DMS114 treated with DMSO at 0.1 percent for 48 hours (cell line): ENCODE results near the gene SLAMF7.
"Not testable (repeated sequence)": the region's sequence is repeated elsewhere in the genome, so short reads cannot be mapped to it uniquely, and the experiment has no call there.

Source experiments
- DNase-seq: peaks from one replicate; lab custom pipeline; 2025; ENCODE audit not compliant: unreplicated experiment; lab: John Stamatoyannopoulos, UW

The SLAMF7 gene

GRCh38 chr1:160720356-160721085, 18.5 kb upstream of the SLAMF7 start:
- DNase-seq, result no peak

GRCh38 chr1:160721473-160721872, 17.6 kb upstream of the SLAMF7 start:
- no peak for DNase-seq

GRCh38 chr1:160722726-160723125, 16.3 kb upstream of the SLAMF7 start:
- no peak for DNase-seq

GRCh38 chr1:160723332-160723731, 15.7 kb upstream of the SLAMF7 start:
- no peak for DNase-seq

GRCh38 chr1:160724465-160725242, 14.4 kb upstream of the SLAMF7 start:
- peak; percentile 24 for DNase-seq

GRCh38 chr1:160726114-160726497, 12.9 kb upstream of the SLAMF7 start:
- DNase-seq, result no peak

- peak; percentile 87 for DNase-seq
Observed at GRCh38 chr1:160726498-160727315, 12.3 kb upstream of the SLAMF7 start.

GRCh38 chr1:160727316-160727640, 11.8 kb upstream of the SLAMF7 start:
- no peak for DNase-seq

GRCh38 chr1:160731564-160731963, 7.5 kb upstream of the SLAMF7 start:
- DNase-seq, result not testable (repeated sequence)

GRCh38 chr1:160731990-160732389, 7.1 kb upstream of the SLAMF7 start:
- no peak for DNase-seq

- DNase-seq, result no peak
Observed at GRCh38 chr1:160733898-160734297, 5.1 kb upstream of the SLAMF7 start.

- DNase-seq, result no peak
Observed at GRCh38 chr1:160734301-160734700, 4.7 kb upstream of the SLAMF7 start.

GRCh38 chr1:160738271-160738670, 776 bp upstream of the SLAMF7 start:
- DNase-seq, result no peak

- no peak for DNase-seq
Observed at GRCh38 chr1:160740133-160740688, 1.2 kb downstream of the SLAMF7 start.

GRCh38 chr1:160741092-160741501, 2.0 kb downstream of the SLAMF7 start:
- no peak for DNase-seq

- no peak for DNase-seq
Observed at GRCh38 chr1:160741612-160742348, 2.7 kb downstream of the SLAMF7 start.

- no peak for DNase-seq
Observed at GRCh38 chr1:160742428-160743127, 3.5 kb downstream of the SLAMF7 start.

- no peak for DNase-seq
Observed at GRCh38 chr1:160743266-160743665, 4.2 kb downstream of the SLAMF7 start.

- DNase-seq, result no peak
Observed at GRCh38 chr1:160744199-160744851, 5.3 kb downstream of the SLAMF7 start.
